SK-N-MC (cell line): Measurements from ENCODE around the gene SRCIN1.

Experiments
- DNase-seq: peaks from one replicate; pipeline ENCODE4 v3.0.0-alpha.2; 2011; ENCODE audit warnings: low read depth, low spot score
- H3K27ac ChIP-seq: fragments of 200-600 bp; sonication (generic); 2 replicates; pipeline ENCODE4 v1.5.1; 2016; ENCODE audit warnings: mixed run types
- H3K36me3 ChIP-seq: fragments of 200-600 bp; sonication (generic); 2 replicates; pipeline ENCODE4 v1.6.1; 2017; ENCODE audit warnings: antibody characterized with exemption, low read length, mixed read lengths; ENCODE audit not compliant: insufficient read depth
- H3K4me3 ChIP-seq: fragments of 200-600 bp; sonication (generic); 2 replicates; pipeline ENCODE4 v1.5.1; 2016
- H3K9ac ChIP-seq: fragments of 200-600 bp; sonication (generic); 2 replicates; pipeline ENCODE4 v1.8.0; 2017; ENCODE audit warnings: mixed run types, mixed read lengths; ENCODE audit not compliant: insufficient read length
- H3K9me3 ChIP-seq: fragments of 200-600 bp; sonication (generic); 2 replicates; pipeline ENCODE4 v1.6.1; 2017; ENCODE audit warnings: low read depth, mild to moderate bottlenecking, antibody characterized with exemption, low read length, moderate library complexity, mixed read lengths
- EZH2 ChIP-seq: fragments of 200-600 bp; sonication (generic); IDR thresholded peaks from one replicate; pipeline ENCODE4 v1.6.1; 2017; ENCODE audit warnings: antibody characterized with exemption
- FOXP2 ChIP-seq: optimal IDR thresholded peaks from 2 replicates; pipeline ENCODE3; 2011; ENCODE audit warnings: mild to moderate bottlenecking, moderate library complexity; ENCODE audit not compliant: insufficient read depth; ENCODE audit errors: extremely low read length, control extremely low read depth
- POLR2AphosphoS5 ChIP-seq: IDR thresholded peaks from 2 replicates; pipeline ENCODE4 v1.6.1; 2012; ENCODE audit warnings: mild to moderate bottlenecking, low read depth, low read length, borderline replicate concordance

The SRCIN1 gene

GRCh38 chr17:38583176-38583575 lies 22.6 kb downstream of the SRCIN1 start:
- no peak overlapping the region for H3K27ac ChIP-seq
- H3K9ac ChIP-seq: no peak overlapping the region
- H3K4me3 ChIP-seq: no peak overlapping the region
- H3K9me3 ChIP-seq: no peaks in the 10 kb centered on the region
- DNase-seq: no peak
- H3K36me3 ChIP-seq: no peaks in the 10 kb centered on the region
- TF ChIP-seq FOXP2 (no peak), POLR2AphosphoS5 (no peak), EZH2 (no peak)

- TF ChIP-seq POLR2AphosphoS5 (no peak), FOXP2 (no peak), EZH2 (no peak)
- Histone ChIP-seq H3K9ac (no peak overlapping the region), H3K36me3 (no peaks in the 10 kb centered on the region), H3K4me3 (no peak overlapping the region), H3K9me3 (no peaks in the 10 kb centered on the region), H3K27ac (no peak overlapping the region)
- DNase-seq: no peak
Measured at GRCh38 chr17:38582069-38582468, 23.7 kb downstream of the SRCIN1 start.

- no peaks in the 10 kb centered on the region for H3K36me3 ChIP-seq
- DNase-seq: no peak
- H3K9me3 ChIP-seq: no peaks in the 10 kb centered on the region
- H3K27ac ChIP-seq: no peak overlapping the region
- TF ChIP-seq EZH2: no peak
- TF ChIP-seq FOXP2: no peak
- no peak for TF ChIP-seq POLR2AphosphoS5
- H3K9ac ChIP-seq: no peak overlapping the region
- no peak overlapping the region for H3K4me3 ChIP-seq
Measured at GRCh38 chr17:38579934-38580333, 25.8 kb downstream of the SRCIN1 start.

GRCh38 chr17:38579083-38579480 lies 26.7 kb downstream of the SRCIN1 start:
- TF ChIP-seq POLR2AphosphoS5 (no peak), EZH2 (no peak), FOXP2 (no peak)
- Histone ChIP-seq H3K36me3 (no peaks in the 10 kb centered on the region), H3K4me3 (no peak overlapping the region), H3K27ac (no peak overlapping the region), H3K9ac (no peak overlapping the region), H3K9me3 (no peaks in the 10 kb centered on the region)
- DNase-seq: no peak

- no peak for DNase-seq
Measured at GRCh38 chr17:38578229-38579082, 27.3 kb downstream of the SRCIN1 start.

GRCh38 chr17:38577645-38578173 lies 28.0 kb downstream of the SRCIN1 start:
- no peak for TF ChIP-seq POLR2AphosphoS5
- no peak for TF ChIP-seq FOXP2
- TF ChIP-seq EZH2: no peak
- DNase-seq: no peak
- Histone ChIP-seq H3K36me3 (no peaks in the 10 kb centered on the region), H3K27ac (no peak overlapping the region), H3K9me3 (no peaks in the 10 kb centered on the region), H3K9ac (no peak overlapping the region), H3K4me3 (no peak overlapping the region)

More at GRCh38 chr17:38578229-38579082, 27.3 kb downstream of the SRCIN1 start:
- H3K4me3 ChIP-seq: no peak overlapping the region
- H3K36me3 ChIP-seq: no peaks in the 10 kb centered on the region
- H3K27ac ChIP-seq: no peak overlapping the region
- no peak overlapping the region for H3K9ac ChIP-seq
- TF ChIP-seq POLR2AphosphoS5: no peak
- no peak for TF ChIP-seq EZH2
- no peak for TF ChIP-seq FOXP2
- no peaks in the 10 kb centered on the region for H3K9me3 ChIP-seq

- no peak overlapping the region for H3K9ac ChIP-seq
- H3K4me3 ChIP-seq: no peak overlapping the region
- TF ChIP-seq POLR2AphosphoS5: no peak
- TF ChIP-seq EZH2: no peak
- no peak for TF ChIP-seq FOXP2
Measured at GRCh38 chr17:38577244-38577643, 28.5 kb downstream of the SRCIN1 start.

GRCh38 chr17:38575781-38576180 lies 30.0 kb downstream of the SRCIN1 start:
- no peaks in the 10 kb centered on the region for H3K9me3 ChIP-seq
- no peak for TF ChIP-seq POLR2AphosphoS5
- TF ChIP-seq FOXP2: no peak
- no peak for TF ChIP-seq EZH2
- no peak for DNase-seq
- no peak overlapping the region for H3K27ac ChIP-seq
- H3K36me3 ChIP-seq: no peaks in the 10 kb centered on the region
- no peak overlapping the region for H3K4me3 ChIP-seq
- H3K9ac ChIP-seq: no peak overlapping the region

More at GRCh38 chr17:38577244-38577643, 28.5 kb downstream of the SRCIN1 start:
- no peak for DNase-seq
- H3K9me3 ChIP-seq: no peaks in the 10 kb centered on the region
- H3K27ac ChIP-seq: no peak overlapping the region
- no peaks in the 10 kb centered on the region for H3K36me3 ChIP-seq
